Thyroid gland (tissue), 4 donors: ENCODE results near the gene HRH4.

ENCODE experiments used
- POLR2A ChIP-seq, 2 donors: fragments of 450-650 bp; IDR thresholded peaks; one replicate each; pipeline ENCODE4 v1.6.1; 2017; ENCODE audit warnings: antibody characterized with exemption in 2 of 2, mild to moderate bottlenecking in 2 of 2, moderate library complexity in 1 of 2
- TF ChIP-seq, protein P1 (sequence below), 6 experiments: fragments of 200-600 bp in 3 of 6; fragments of 450-650 bp in 3 of 6; sonication (generic) in 3 of 6; IDR thresholded peaks; one replicate each; pipeline ENCODE4 v1.5.1; 2016 to 2019; ENCODE audit warnings: antibody characterized with exemption in 6 of 6, mild to moderate bottlenecking in 2 of 6, inconsistent platforms in 1 of 6, moderate library complexity in 1 of 6

DNA sequence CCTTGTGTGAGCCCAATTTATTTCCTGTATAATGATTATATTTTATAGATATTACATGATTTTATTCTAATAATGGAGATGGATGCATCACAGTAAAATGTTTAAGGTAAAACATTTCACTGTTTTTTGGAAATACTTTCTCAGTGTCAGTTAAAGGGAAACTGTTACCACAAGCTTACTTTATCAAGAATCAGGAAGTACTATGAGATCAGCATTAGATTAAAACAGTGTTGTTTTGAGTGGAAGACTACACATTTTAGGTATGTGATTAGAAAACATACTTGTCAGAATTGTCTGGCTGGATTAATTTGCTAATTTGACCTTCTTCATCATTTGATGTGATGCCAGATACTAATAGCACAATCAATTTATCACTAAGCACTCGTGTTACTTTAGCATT, at the start of gene HRH4:
- TF ChIP-seq, protein P1, sequence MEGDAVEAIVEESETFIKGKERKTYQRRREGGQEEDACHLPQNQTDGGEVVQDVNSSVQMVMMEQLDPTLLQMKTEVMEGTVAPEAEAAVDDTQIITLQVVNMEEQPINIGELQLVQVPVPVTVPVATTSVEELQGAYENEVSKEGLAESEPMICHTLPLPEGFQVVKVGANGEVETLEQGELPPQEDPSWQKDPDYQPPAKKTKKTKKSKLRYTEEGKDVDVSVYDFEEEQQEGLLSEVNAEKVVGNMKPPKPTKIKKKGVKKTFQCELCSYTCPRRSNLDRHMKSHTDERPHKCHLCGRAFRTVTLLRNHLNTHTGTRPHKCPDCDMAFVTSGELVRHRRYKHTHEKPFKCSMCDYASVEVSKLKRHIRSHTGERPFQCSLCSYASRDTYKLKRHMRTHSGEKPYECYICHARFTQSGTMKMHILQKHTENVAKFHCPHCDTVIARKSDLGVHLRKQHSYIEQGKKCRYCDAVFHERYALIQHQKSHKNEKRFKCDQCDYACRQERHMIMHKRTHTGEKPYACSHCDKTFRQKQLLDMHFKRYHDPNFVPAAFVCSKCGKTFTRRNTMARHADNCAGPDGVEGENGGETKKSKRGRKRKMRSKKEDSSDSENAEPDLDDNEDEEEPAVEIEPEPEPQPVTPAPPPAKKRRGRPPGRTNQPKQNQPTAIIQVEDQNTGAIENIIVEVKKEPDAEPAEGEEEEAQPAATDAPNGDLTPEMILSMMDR (IDR thresholded peaks at IDR 0.05), result no peak
- TF ChIP-seq POLR2A (IDR thresholded peaks at IDR 0.05), result no peak
